Endothelial cell of coronary artery (primary cell): ENCODE data around the gene NLRP8. TPM values are rescaled to one million over a fixed set of nuclear protein-coding genes. Genes with fewer than 3 reads are reported as not detected.

ENCODE experiments used
- total RNA-seq: library from RNA; depleted of rRNA; stranded (reverse); fragments of >200 nt; gene quantifications from 2 replicates; pipeline ENCODE4 v1.2.3, GENCODE V29; 2014

NLRP8 gene
- not detected in 2 replicates for total RNA-seq

DNA sequence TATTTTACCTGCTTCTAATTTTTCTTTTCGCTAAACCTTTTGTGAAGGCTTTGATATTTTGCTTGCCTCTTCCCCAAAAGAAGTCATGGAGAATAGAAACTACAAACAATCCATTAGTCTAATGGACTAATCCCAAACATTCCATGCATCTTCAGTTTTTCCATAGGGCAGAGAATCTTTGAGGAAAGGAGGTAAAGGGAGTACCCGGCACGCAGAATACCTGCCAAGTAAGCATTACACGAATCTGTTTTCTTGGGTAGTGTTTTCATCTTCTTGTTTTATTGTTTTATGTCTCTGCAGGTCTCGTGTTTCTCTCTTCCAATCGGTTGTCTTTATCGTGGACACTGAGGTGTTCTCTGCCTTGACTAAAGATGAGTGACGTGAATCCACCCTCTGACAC lies at the start of gene NLRP8:
NLRP8 (plus strand) TSS at position 301 of the 400 bp plus-strand sequence.

DNA sequence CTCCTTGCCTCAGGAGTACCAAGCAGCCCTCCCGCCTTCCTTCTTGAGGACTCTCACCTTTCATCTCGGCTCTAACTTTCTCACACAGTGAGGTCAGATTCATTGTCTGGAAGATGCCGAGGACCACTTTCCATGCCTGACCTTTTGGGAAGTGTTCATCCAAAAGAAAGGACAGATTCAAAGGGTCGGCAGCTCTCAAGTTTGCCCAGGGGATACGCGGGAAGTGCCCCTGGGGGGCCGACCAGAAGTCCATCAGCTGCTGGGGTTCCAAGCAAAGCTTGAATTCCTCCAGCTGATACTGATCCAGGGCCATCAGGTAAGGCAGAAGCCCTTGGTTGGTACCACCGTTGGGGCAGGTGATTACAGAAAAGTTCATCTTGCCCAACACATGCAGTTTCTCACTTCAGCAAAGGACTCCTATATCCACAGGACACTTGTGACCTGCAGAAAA lies 15.7 kb upstream of the NLRP8 start, which contains the start of gene NLRP13:
NLRP13 (minus strand) TSS at position 401 of the 451 bp plus-strand sequence; CDS start at position 376, 25 bp downstream.

DNA sequence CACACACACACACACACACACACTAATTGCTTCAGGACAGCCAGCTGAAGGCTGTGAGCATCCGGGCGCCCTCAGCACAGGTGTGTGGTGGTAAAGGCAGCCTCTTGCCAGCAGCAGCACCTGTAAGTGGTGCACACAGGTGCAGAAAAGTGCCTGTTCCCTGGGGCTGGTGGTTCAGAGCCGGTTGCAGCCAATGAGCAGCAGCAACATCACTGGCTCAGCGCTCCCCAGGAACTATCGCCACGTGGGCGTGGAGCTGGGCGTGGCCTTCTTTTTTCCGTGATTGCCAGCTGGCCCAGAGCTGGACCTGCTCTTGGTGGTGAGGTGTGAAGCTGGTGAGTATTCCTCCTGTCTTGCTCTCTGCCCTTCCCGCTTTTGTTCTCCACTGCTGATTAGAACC lies 38.9 kb downstream of the NLRP8 start, which contains the start of gene NLRP5:
NLRP5 (plus strand) TSS at position 289 of the 400 bp plus-strand sequence.

Other genes with a start within 250 kb of the NLRP8 start
- not detected in 2 replicates for gene NLRP9, start 209.4 kb upstream of the NLRP8 start, total RNA-seq
- 0.36 TPM in 1 of 2 replicates, not detected in the other for gene RFPL4A, start 188.7 kb upstream of the NLRP8 start, total RNA-seq
- gene RFPL4AL1, start 178.7 kb upstream of the NLRP8 start, total RNA-seq: not detected in 2 replicates
- not detected in 2 replicates for gene NLRP11, start 115.8 kb upstream of the NLRP8 start, total RNA-seq
- gene NLRP4, start 111.3 kb upstream of the NLRP8 start, total RNA-seq: not detected in 2 replicates
- not detected in 2 replicates for gene NLRP13, start 15.5 kb upstream of the NLRP8 start, total RNA-seq
- gene NLRP5, start 38.9 kb downstream of the NLRP8 start, total RNA-seq: not detected in 2 replicates
- 31.5 and 34.1 TPM in 2 replicates for gene ZNF787, start 173.5 kb downstream of the NLRP8 start, total RNA-seq
- 10.2 and 16.2 TPM in 2 replicates for gene ZNF444, start 193.5 kb downstream of the NLRP8 start, total RNA-seq
- not detected in 2 replicates for gene GALP, start 228.2 kb downstream of the NLRP8 start, total RNA-seq
- not detected in 2 replicates for gene ZSCAN5B, start 250.0 kb downstream of the NLRP8 start, total RNA-seq